ACC112 (cell line): ENCODE results near the gene DNAH10.

Source experiments
- H2AFZ ChIP-seq: fragments of 200-600 bp; sonication (generic); one replicate; pipeline ENCODE4 v1.6.0; 2017; ENCODE audit warnings: antibody characterized with exemption, low read length; ENCODE audit not compliant: unreplicated experiment
- H3K27ac ChIP-seq: fragments of 200-600 bp; sonication (generic); 2 replicates; pipeline ENCODE4 v1.5.1; 2014; ENCODE audit warnings: low read depth, mild to moderate bottlenecking, antibody characterized with exemption, low read length, moderate library complexity
- H3K27me3 ChIP-seq: fragments of 200-600 bp; sonication (generic); 2 replicates; pipeline ENCODE4 v1.6.1; 2014; ENCODE audit warnings: mild to moderate bottlenecking, antibody characterized with exemption, low read length, moderate library complexity, mixed read lengths; ENCODE audit not compliant: insufficient read depth
- H3K36me3 ChIP-seq: fragments of 200-600 bp; sonication (generic); 2 replicates; pipeline ENCODE4 v1.6.1; 2016; ENCODE audit warnings: mild to moderate bottlenecking, antibody characterized with exemption, low read length, moderate library complexity, mixed read lengths; ENCODE audit not compliant: insufficient read depth
- H3K4me1 ChIP-seq: fragments of 200-600 bp; sonication (generic); one replicate; pipeline ENCODE4 v1.6.1; 2016; ENCODE audit warnings: low read length, mixed read lengths; ENCODE audit not compliant: insufficient read depth, unreplicated experiment, control insufficient read depth
- H3K4me3 ChIP-seq: fragments of 200-600 bp; sonication (generic); 2 replicates; pipeline ENCODE4 v1.5.1; 2014; ENCODE audit warnings: mild to moderate bottlenecking, low read depth, low read length
- H3K79me2 ChIP-seq: fragments of 200-600 bp; sonication (generic); one replicate; pipeline ENCODE4 v1.6.0; 2016; ENCODE audit warnings: low read length; ENCODE audit not compliant: control insufficient read depth, unreplicated experiment, insufficient read depth

The DNAH10 gene

GRCh38 chr12:123853396-123854070, 91.4 kb downstream of the DNAH10 start:
- H3K27ac ChIP-seq = no peak overlapping the region
- H3K4me1 ChIP-seq = peaks cover 3% of the 10 kb centered on the region
- no peak overlapping the region for H3K4me3 ChIP-seq
- no peak overlapping the region for H2AFZ ChIP-seq
- no peaks in the 10 kb centered on the region for H3K79me2 ChIP-seq
- no peaks in the 10 kb centered on the region for H3K36me3 ChIP-seq
- peaks cover 29% of the 10 kb centered on the region; the same call in 1 of the 2 replicates for H3K27me3 ChIP-seq

GRCh38 chr12:123854232-123854631, 92.1 kb downstream of the DNAH10 start:
- Histone ChIP-seq H3K4me3 (no peak overlapping the region), H3K27ac (no peak overlapping the region), H3K27me3 (peaks cover 29% of the 10 kb centered on the region; the same call in 1 of the 2 replicates), H3K36me3 (no peaks in the 10 kb centered on the region), H3K79me2 (no peaks in the 10 kb centered on the region), H3K4me1 (peaks cover 3% of the 10 kb centered on the region), H2AFZ (peak overlapping the region; percentile 38)

- Histone ChIP-seq H3K79me2 (no peaks in the 10 kb centered on the region), H2AFZ (no peak overlapping the region), H3K27ac (no peak overlapping the region)
These were observed 92.8 kb downstream of the DNAH10 start for GRCh38 chr12:123854918-123855317.

GRCh38 chr12:123856681-123857080, 94.6 kb downstream of the DNAH10 start:
- H3K79me2 ChIP-seq = no peaks in the 10 kb centered on the region
- no peak overlapping the region for H2AFZ ChIP-seq
- H3K4me1 ChIP-seq = peaks cover 3% of the 10 kb centered on the region
- H3K27ac ChIP-seq = no peak overlapping the region
- no peaks in the 10 kb centered on the region for H3K36me3 ChIP-seq
- H3K27me3 ChIP-seq = peaks cover 16% of the 10 kb centered on the region; the same call in 1 of the 2 replicates
- H3K4me3 ChIP-seq = no peak overlapping the region

More at GRCh38 chr12:123854918-123855317, 92.8 kb downstream of the DNAH10 start:
- Histone ChIP-seq H3K4me1 (peaks cover 3% of the 10 kb centered on the region), H3K36me3 (no peaks in the 10 kb centered on the region), H3K27me3 (peaks cover 23% of the 10 kb centered on the region; the same call in 1 of the 2 replicates), H3K4me3 (no peak overlapping the region)

GRCh38 chr12:123858176-123858575, 96.1 kb downstream of the DNAH10 start:
- peaks cover 16% of the 10 kb centered on the region for H3K27me3 ChIP-seq
- H3K27ac ChIP-seq = no peak overlapping the region
- H3K4me3 ChIP-seq = no peak overlapping the region
- H2AFZ ChIP-seq = no peak overlapping the region
- H3K36me3 ChIP-seq = no peaks in the 10 kb centered on the region
- peaks cover 3% of the 10 kb centered on the region for H3K4me1 ChIP-seq
- H3K79me2 ChIP-seq = no peaks in the 10 kb centered on the region

GRCh38 chr12:123859035-123859434, 96.9 kb downstream of the DNAH10 start:
- peaks cover 3% of the 10 kb centered on the region for H3K4me1 ChIP-seq
- H3K36me3 ChIP-seq = no peaks in the 10 kb centered on the region
- peaks cover 13% of the 10 kb centered on the region for H3K27me3 ChIP-seq
- no peaks in the 10 kb centered on the region for H3K79me2 ChIP-seq
- no peak overlapping the region for H3K27ac ChIP-seq
- H3K4me3 ChIP-seq = no peak overlapping the region
- H2AFZ ChIP-seq = no peak overlapping the region

- no peaks in the 10 kb centered on the region for H3K79me2 ChIP-seq
- peaks cover 11% of the 10 kb centered on the region for H3K27me3 ChIP-seq
- no peak overlapping the region for H3K27ac ChIP-seq
- no peak overlapping the region for H3K4me3 ChIP-seq
- no peak overlapping the region for H2AFZ ChIP-seq
- no peaks in the 10 kb centered on the region for H3K36me3 ChIP-seq
- no peaks in the 10 kb centered on the region for H3K4me1 ChIP-seq
These were observed 98.3 kb downstream of the DNAH10 start for GRCh38 chr12:123860377-123860776.

- peaks cover 15% of the 10 kb centered on the region for H3K27me3 ChIP-seq
- no peaks in the 10 kb centered on the region for H3K36me3 ChIP-seq
- H2AFZ ChIP-seq = no peak overlapping the region
- H3K4me1 ChIP-seq = no peaks in the 10 kb centered on the region
- H3K4me3 ChIP-seq = no peak overlapping the region
- H3K79me2 ChIP-seq = no peaks in the 10 kb centered on the region
- H3K27ac ChIP-seq = no peak overlapping the region
These were observed 99.3 kb downstream of the DNAH10 start for GRCh38 chr12:123861392-123861791.

- Histone ChIP-seq H3K27ac (no peak overlapping the region), H3K4me1 (no peaks in the 10 kb centered on the region), H3K36me3 (no peaks in the 10 kb centered on the region), H3K4me3 (no peak overlapping the region), H3K27me3 (peaks cover 70% of the 10 kb centered on the region), H3K79me2 (no peaks in the 10 kb centered on the region), H2AFZ (no peak overlapping the region)
These were observed 105.0 kb downstream of the DNAH10 start for GRCh38 chr12:123867141-123867540.

GRCh38 chr12:123868791-123869190, 106.7 kb downstream of the DNAH10 start:
- Histone ChIP-seq H3K27ac (no peak overlapping the region), H3K79me2 (no peaks in the 10 kb centered on the region), H2AFZ (no peak overlapping the region), H3K27me3 (peaks cover 81% of the 10 kb centered on the region), H3K4me1 (no peaks in the 10 kb centered on the region), H3K36me3 (no peaks in the 10 kb centered on the region), H3K4me3 (no peak overlapping the region)

- Histone ChIP-seq H3K36me3 (no peaks in the 10 kb centered on the region), H3K27ac (no peak overlapping the region), H3K79me2 (no peaks in the 10 kb centered on the region), H3K4me1 (no peaks in the 10 kb centered on the region), H3K27me3 (peaks cover 83% of the 10 kb centered on the region), H3K4me3 (no peak overlapping the region), H2AFZ (no peak overlapping the region)
These were observed 111.7 kb downstream of the DNAH10 start for GRCh38 chr12:123873793-123874192.
